GM23338 (cell line): ENCODE measurements around the gene CDH8. TPM values are rescaled to one million over a fixed set of nuclear protein-coding genes. Genes with fewer than 3 reads are reported as not detected.

Source experiments
- ATAC-seq: fragments of 200-7000 bp; cut with Tn5 transposase; 3 replicates; pipeline ENCODE4 v1.9.1; 2020
- DNase-seq: peaks from one replicate; pipeline ENCODE4 v3.0.0-alpha.2; 2015; ENCODE audit warnings: low spot score
- H2AFZ ChIP-seq: fragments of 200-600 bp; sonication (generic); 2 replicates; pipeline ENCODE4 v1.8.0; 2016; ENCODE audit warnings: antibody characterized with exemption, mild to moderate bottlenecking, moderate library complexity
- H3F3A ChIP-seq: fragments of 200-600 bp; sonication (generic); replicated peaks from 2 replicates; pipeline ENCODE4 v1.8.0; 2017; ENCODE audit warnings: antibody characterized with exemption, mixed run types, low read depth
- H3K27ac ChIP-seq: fragments of 200-600 bp; sonication (generic); 2 replicates; pipeline ENCODE4 v1.6.1; 2016; ENCODE audit warnings: low read depth
- H3K27me3 ChIP-seq: fragments of 200-600 bp; sonication (generic); 2 replicates; pipeline ENCODE4 v1.8.0; 2016; ENCODE audit warnings: mild to moderate bottlenecking, mixed run types, moderate library complexity; ENCODE audit not compliant: insufficient read depth
- H3K36me3 ChIP-seq: fragments of 200-600 bp; sonication (generic); 2 replicates; pipeline ENCODE4 v1.8.0; 2016; ENCODE audit warnings: mild to moderate bottlenecking; ENCODE audit not compliant: insufficient read depth
- H3K4me1 ChIP-seq: fragments of 200-600 bp; sonication (generic); 2 replicates; pipeline ENCODE4 v1.8.0; 2016; ENCODE audit warnings: mild to moderate bottlenecking, moderate library complexity; ENCODE audit not compliant: insufficient read depth
- H3K4me2 ChIP-seq: fragments of 200-600 bp; sonication (generic); 2 replicates; pipeline ENCODE4 v1.7.1; 2017; ENCODE audit warnings: mixed run types
- H3K4me3 ChIP-seq: fragments of 200-600 bp; sonication (generic); 2 replicates; pipeline ENCODE4 v1.6.1; 2016; ENCODE audit warnings: mixed run types
- H3K79me2 ChIP-seq: fragments of 200-600 bp; sonication (generic); replicated peaks from 2 replicates; pipeline ENCODE4 v1.8.0; 2017; ENCODE audit warnings: mild to moderate bottlenecking; ENCODE audit not compliant: insufficient read depth
- H3K9me2 ChIP-seq: fragments of 200-600 bp; sonication (generic); 2 replicates; pipeline ENCODE4 v1.8.0; 2017; ENCODE audit not compliant: insufficient read depth
- H4K20me1 ChIP-seq: fragments of 200-600 bp; sonication (generic); replicated peaks from 2 replicates; pipeline ENCODE4 v1.8.0; 2017; ENCODE audit warnings: mild to moderate bottlenecking; ENCODE audit not compliant: insufficient read depth
- H3K27ac Mint-ChIP-seq: 2 replicates; pipeline ENCODE4 v1.8.0; 2020; ENCODE audit warnings: inconsistent platforms, mild to moderate bottlenecking, moderate library complexity, mixed read lengths
- H3K27me3 Mint-ChIP-seq: 3 replicates; pipeline ENCODE4 v1.8.0; 2022; ENCODE audit warnings: low read depth, mild to moderate bottlenecking, moderate library complexity, mixed read lengths, inconsistent platforms; ENCODE audit not compliant: insufficient read depth, poor library complexity
- H3K36me3 Mint-ChIP-seq: 3 replicates; pipeline ENCODE4 v1.8.0; 2021; ENCODE audit warnings: low read depth, mild to moderate bottlenecking, inconsistent platforms, moderate library complexity, mixed read lengths
- H3K4me1 Mint-ChIP-seq: 3 replicates; pipeline ENCODE4 v1.8.0; 2020; ENCODE audit warnings: mild to moderate bottlenecking, inconsistent platforms, mixed read lengths
- H3K4me3 Mint-ChIP-seq: 3 replicates; pipeline ENCODE4 v1.8.0; 2021; ENCODE audit warnings: moderate library complexity, mild to moderate bottlenecking, inconsistent platforms, mixed read lengths
- H3K9me3 Mint-ChIP-seq: 3 replicates; pipeline ENCODE4 v1.8.0; 2020; ENCODE audit warnings: moderate library complexity, mild to moderate bottlenecking, inconsistent platforms, mixed read lengths
- CREB1 ChIP-seq: fragments of 250-450 bp; sonication (Bioruptor Pico); IDR thresholded peaks from 2 replicates; pipeline ENCODE4 v1.5.0; 2020; ENCODE audit warnings: low read depth, mild to moderate bottlenecking, moderate library complexity
- EZH2 ChIP-seq: fragments of 200-600 bp; sonication (generic); IDR thresholded peaks from one replicate; pipeline ENCODE4 v1.8.0; 2017; ENCODE audit warnings: antibody characterized with exemption, mild to moderate bottlenecking, low read depth; ENCODE audit not compliant: unreplicated experiment
- EZH2phosphoT487 ChIP-seq: fragments of 200-600 bp; sonication (generic); IDR thresholded peaks from one replicate; pipeline ENCODE4 v1.8.1; 2018; ENCODE audit warnings: antibody characterized with exemption; ENCODE audit not compliant: unreplicated experiment
- NANOG ChIP-seq: IDR thresholded peaks from 2 replicates; pipeline ENCODE4 v1.6.1; 2016; ENCODE audit warnings: antibody characterized with exemption, borderline replicate concordance
- POLR2AphosphoS5 ChIP-seq: IDR thresholded peaks from 2 replicates; pipeline ENCODE4 v1.6.1; 2016; ENCODE audit warnings: antibody characterized with exemption, low read depth
- STAT1 ChIP-seq: IDR thresholded peaks from one replicate; pipeline ENCODE4 v1.6.1; 2016; ENCODE audit warnings: antibody characterized with exemption; ENCODE audit not compliant: unreplicated experiment
- ZNF114 ChIP-seq: fragments of 250-450 bp; sonication (Bioruptor Pico); IDR thresholded peaks from 2 replicates; pipeline ENCODE4 v1.5.0; 2020; ENCODE audit warnings: mild to moderate bottlenecking, moderate library complexity
- ZNF331 ChIP-seq: fragments of 250-450 bp; sonication (Bioruptor Pico); IDR thresholded peaks from 2 replicates; pipeline ENCODE4 v1.5.0; 2020; ENCODE audit warnings: low read depth, mild to moderate bottlenecking, moderate library complexity
- polyA plus RNA-seq: library from polyadenylated mRNA; unstranded; fragments of >200 nt; fragmentation: Nextera tagmentation; extraction: Ambion mirVana; gene quantifications from 2 replicates; pipeline ENCODE4 v1.2.1, GENCODE V29; 2016
- total RNA-seq: library from RNA; depleted of rRNA; stranded (reverse); fragments of >200 nt; shearing (Covaris generic); gene quantifications from 2 replicates; pipeline ENCODE4 v1.2.3, GENCODE V29; 2014
- TF ChIP-seq, protein P1 (sequence below): fragments of 250-450 bp; sonication (Bioruptor Pico); IDR thresholded peaks from 2 replicates; pipeline ENCODE4 v1.5.0; 2020; ENCODE audit warnings: mild to moderate bottlenecking, moderate library complexity
- TF ChIP-seq, protein P2 (sequence below): IDR thresholded peaks from one replicate; pipeline ENCODE4 v1.6.1; 2018; ENCODE audit warnings: antibody characterized with exemption; ENCODE audit not compliant: unreplicated experiment
- TF ChIP-seq, protein P3 (sequence below), 2 experiments: fragments of 200-600 bp in 1 of 2; sonication (generic) in 1 of 2; conservative IDR thresholded peaks; 2 replicates each; pipeline versions ENCODE4 v1.5.1 to v1.6.1; 2016 to 2017; ENCODE audit warnings: antibody characterized with exemption in 2 of 2, low read depth in 2 of 2, mild to moderate bottlenecking in 2 of 2, moderate library complexity in 1 of 2

The CDH8 gene
- total and polyA plus RNA-seq, 2 experiments from 2014 or later, result 10.2 to 11.7 TPM

DNA sequence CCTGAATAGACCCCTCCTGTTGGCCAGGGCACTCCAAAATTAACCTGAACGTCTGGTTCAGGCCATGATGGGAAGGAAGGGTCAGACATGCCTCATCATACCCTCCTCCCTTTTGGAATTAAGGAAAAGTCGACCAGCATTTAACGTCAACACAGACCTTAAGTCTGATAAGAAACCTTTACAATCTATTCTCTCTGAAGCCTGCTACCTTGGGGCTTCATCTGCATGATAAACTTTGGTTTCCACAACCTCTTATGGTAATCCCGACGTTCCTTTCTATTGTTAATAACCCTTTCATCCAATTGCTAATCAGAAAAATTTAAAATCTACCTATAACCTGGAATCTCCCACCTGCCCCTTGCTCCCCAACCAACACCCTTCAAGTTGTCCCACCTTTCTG is 358.5 kb downstream of the CDH8 start (continued):
- TF ChIP-seq, protein P1, sequence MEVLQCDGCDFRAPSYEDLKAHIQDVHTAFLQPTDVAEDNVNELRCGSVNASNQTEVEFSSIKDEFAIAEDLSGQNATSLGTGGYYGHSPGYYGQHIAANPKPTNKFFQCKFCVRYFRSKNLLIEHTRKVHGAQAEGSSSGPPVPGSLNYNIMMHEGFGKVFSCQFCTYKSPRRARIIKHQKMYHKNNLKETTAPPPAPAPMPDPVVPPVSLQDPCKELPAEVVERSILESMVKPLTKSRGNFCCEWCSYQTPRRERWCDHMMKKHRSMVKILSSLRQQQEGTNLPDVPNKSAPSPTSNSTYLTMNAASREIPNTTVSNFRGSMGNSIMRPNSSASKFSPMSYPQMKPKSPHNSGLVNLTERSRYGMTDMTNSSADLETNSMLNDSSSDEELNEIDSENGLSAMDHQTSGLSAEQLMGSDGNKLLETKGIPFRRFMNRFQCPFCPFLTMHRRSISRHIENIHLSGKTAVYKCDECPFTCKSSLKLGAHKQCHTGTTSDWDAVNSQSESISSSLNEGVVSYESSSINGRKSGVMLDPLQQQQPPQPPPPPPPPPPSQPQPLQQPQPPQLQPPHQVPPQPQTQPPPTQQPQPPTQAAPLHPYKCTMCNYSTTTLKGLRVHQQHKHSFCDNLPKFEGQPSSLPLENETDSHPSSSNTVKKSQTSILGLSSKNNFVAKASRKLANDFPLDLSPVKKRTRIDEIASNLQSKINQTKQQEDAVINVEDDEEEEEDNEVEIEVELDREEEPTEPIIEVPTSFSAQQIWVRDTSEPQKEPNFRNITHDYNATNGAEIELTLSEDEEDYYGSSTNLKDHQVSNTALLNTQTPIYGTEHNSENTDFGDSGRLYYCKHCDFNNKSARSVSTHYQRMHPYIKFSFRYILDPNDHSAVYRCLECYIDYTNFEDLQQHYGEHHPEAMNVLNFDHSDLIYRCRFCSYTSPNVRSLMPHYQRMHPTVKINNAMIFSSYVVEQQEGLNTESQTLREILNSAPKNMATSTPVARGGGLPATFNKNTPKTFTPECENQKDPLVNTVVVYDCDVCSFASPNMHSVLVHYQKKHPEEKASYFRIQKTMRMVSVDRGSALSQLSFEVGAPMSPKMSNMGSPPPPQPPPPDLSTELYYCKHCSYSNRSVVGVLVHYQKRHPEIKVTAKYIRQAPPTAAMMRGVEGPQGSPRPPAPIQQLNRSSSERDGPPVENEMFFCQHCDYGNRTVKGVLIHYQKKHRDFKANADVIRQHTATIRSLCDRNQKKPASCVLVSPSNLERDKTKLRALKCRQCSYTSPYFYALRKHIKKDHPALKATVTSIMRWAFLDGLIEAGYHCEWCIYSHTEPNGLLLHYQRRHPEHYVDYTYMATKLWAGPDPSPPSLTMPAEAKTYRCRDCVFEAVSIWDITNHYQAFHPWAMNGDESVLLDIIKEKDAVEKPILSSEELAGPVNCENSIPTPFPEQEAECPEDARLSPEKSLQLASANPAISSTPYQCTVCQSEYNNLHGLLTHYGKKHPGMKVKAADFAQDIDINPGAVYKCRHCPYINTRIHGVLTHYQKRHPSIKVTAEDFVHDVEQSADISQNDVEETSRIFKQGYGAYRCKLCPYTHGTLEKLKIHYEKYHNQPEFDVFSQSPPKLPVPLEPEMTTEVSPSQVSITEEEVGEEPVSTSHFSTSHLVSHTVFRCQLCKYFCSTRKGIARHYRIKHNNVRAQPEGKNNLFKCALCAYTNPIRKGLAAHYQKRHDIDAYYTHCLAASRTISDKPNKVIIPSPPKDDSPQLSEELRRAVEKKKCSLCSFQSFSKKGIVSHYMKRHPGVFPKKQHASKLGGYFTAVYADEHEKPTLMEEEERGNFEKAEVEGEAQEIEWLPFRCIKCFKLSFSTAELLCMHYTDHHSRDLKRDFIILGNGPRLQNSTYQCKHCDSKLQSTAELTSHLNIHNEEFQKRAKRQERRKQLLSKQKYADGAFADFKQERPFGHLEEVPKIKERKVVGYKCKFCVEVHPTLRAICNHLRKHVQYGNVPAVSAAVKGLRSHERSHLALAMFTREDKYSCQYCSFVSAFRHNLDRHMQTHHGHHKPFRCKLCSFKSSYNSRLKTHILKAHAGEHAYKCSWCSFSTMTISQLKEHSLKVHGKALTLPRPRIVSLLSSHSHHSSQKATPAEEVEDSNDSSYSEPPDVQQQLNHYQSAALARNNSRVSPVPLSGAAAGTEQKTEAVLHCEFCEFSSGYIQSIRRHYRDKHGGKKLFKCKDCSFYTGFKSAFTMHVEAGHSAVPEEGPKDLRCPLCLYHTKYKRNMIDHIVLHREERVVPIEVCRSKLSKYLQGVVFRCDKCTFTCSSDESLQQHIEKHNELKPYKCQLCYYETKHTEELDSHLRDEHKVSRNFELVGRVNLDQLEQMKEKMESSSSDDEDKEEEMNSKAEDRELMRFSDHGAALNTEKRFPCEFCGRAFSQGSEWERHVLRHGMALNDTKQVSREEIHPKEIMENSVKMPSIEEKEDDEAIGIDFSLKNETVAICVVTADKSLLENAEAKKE (CRISPR knock-in tag), result no peak
- TF ChIP-seq, protein P2, sequence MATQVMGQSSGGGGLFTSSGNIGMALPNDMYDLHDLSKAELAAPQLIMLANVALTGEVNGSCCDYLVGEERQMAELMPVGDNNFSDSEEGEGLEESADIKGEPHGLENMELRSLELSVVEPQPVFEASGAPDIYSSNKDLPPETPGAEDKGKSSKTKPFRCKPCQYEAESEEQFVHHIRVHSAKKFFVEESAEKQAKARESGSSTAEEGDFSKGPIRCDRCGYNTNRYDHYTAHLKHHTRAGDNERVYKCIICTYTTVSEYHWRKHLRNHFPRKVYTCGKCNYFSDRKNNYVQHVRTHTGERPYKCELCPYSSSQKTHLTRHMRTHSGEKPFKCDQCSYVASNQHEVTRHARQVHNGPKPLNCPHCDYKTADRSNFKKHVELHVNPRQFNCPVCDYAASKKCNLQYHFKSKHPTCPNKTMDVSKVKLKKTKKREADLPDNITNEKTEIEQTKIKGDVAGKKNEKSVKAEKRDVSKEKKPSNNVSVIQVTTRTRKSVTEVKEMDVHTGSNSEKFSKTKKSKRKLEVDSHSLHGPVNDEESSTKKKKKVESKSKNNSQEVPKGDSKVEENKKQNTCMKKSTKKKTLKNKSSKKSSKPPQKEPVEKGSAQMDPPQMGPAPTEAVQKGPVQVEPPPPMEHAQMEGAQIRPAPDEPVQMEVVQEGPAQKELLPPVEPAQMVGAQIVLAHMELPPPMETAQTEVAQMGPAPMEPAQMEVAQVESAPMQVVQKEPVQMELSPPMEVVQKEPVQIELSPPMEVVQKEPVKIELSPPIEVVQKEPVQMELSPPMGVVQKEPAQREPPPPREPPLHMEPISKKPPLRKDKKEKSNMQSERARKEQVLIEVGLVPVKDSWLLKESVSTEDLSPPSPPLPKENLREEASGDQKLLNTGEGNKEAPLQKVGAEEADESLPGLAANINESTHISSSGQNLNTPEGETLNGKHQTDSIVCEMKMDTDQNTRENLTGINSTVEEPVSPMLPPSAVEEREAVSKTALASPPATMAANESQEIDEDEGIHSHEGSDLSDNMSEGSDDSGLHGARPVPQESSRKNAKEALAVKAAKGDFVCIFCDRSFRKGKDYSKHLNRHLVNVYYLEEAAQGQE, result no peak
- no peak for TF ChIP-seq STAT1
- TF ChIP-seq POLR2AphosphoS5, result no peak
- TF ChIP-seq CREB1 (CRISPR knock-in tag), result no peak

DNA sequence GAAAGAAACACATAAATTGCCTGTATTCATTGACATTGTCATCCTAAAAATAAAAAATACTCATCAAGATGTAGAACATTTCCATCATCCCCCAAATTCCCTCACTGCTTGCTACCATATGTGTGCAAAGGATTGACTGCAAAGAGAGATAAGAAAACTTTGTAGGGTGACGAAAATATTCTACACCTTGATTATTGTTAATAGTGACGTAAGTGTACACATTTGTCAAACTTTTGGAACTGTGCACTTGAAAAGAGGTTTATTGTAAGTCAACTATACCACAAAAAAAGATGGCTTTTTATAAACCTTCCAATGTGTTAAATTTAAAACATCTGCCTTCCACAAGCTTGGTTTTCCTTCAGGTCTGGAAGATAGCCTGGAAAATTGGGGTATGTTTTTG is 359.5 kb downstream of the CDH8 start:
- Histone ChIP-seq H3K27me3 (no peaks in the 10 kb centered on the region), H3K36me3 (no peaks in the 10 kb centered on the region), H3K4me1 (peaks cover 23% of the 10 kb centered on the region), H3K4me3 (no peak overlapping the region), H3K79me2 (no peaks in the 10 kb centered on the region), H3K4me2 (peak overlapping the region; percentile 63; the same call in 1 of the 2 replicates), H3K27ac (peak overlapping the region; percentile 8; the same call in 1 of the 2 replicates), H2AFZ (no peak overlapping the region; the same call in 1 of the 2 replicates), H4K20me1 (no peaks in the 10 kb centered on the region), H3F3A (no peaks in the 10 kb centered on the region), H3K9me2 (0 out of 2 replicates have a peak, but pooled peaks cover 4% of the 10 kb centered on the region)
- Mint-ChIP-seq H3K36me3 (peaks cover 7% of the 10 kb centered on the region), H3K27me3 (no peaks in the 10 kb centered on the region), H3K27ac (no peak overlapping the region; the same call in 1 of the 2 replicates), H3K4me1 (peaks cover 16% of the 10 kb centered on the region), H3K4me3 (no peak overlapping the region), H3K9me3 (peaks cover 2% of the 10 kb centered on the region; the same call in 2 of the 3 replicates)
- DNase-seq, result no peak
- no peak for ATAC-seq
- TF ChIP-seq EZH2 (no peak), ZNF114 (no peak), NANOG (no peak), ZNF331 (CRISPR knock-in tag) (no peak), POLR2AphosphoS5 (no peak), STAT1 (no peak), CREB1 (CRISPR knock-in tag) (no peak), EZH2phosphoT487 (no peak)
- TF ChIP-seq, protein P3, sequence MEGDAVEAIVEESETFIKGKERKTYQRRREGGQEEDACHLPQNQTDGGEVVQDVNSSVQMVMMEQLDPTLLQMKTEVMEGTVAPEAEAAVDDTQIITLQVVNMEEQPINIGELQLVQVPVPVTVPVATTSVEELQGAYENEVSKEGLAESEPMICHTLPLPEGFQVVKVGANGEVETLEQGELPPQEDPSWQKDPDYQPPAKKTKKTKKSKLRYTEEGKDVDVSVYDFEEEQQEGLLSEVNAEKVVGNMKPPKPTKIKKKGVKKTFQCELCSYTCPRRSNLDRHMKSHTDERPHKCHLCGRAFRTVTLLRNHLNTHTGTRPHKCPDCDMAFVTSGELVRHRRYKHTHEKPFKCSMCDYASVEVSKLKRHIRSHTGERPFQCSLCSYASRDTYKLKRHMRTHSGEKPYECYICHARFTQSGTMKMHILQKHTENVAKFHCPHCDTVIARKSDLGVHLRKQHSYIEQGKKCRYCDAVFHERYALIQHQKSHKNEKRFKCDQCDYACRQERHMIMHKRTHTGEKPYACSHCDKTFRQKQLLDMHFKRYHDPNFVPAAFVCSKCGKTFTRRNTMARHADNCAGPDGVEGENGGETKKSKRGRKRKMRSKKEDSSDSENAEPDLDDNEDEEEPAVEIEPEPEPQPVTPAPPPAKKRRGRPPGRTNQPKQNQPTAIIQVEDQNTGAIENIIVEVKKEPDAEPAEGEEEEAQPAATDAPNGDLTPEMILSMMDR (conservative IDR thresholded peaks at IDR 0.05; ENCODE audit: low read depth in 2 of 2), result no peak
